A549 (cell line): ENCODE data around the gene LGALS4.

ENCODE experiments used
- CEBPB ChIP-seq, 2 experiments: fragments of >200 bp in 1 of 2; sonication (Bioruptor Twin) in 1 of 2; formaldehyde crosslinking in 1 of 2; IDR thresholded peaks; 2 replicates each; pipeline ENCODE4 v1.6.1; 2012 to 2016
- CTCF ChIP-seq: fragments of >200 bp; sonication (Bioruptor Twin); formaldehyde crosslinking; IDR thresholded peaks from 3 replicates; pipeline ENCODE4 v1.5.1; 2016
- HOXA7 ChIP-seq: fragments of 250-450 bp; sonication (Bioruptor Pico); IDR thresholded peaks from 2 replicates; pipeline ENCODE4 v1.5.0; 2020; ENCODE audit warnings: mild to moderate bottlenecking, moderate library complexity
- KDM1A ChIP-seq: fragments of 200-600 bp; sonication (generic); IDR thresholded peaks from 2 replicates; pipeline ENCODE4 v1.6.1; 2016; ENCODE audit warnings: low read depth, mild to moderate bottlenecking
- MAX ChIP-seq: IDR thresholded peaks from 2 replicates; pipeline ENCODE4 v1.6.1; 2012
- MYC ChIP-seq: IDR thresholded peaks from 2 replicates; pipeline ENCODE4 v1.6.1; 2012; ENCODE audit warnings: mild to moderate bottlenecking, inconsistent platforms, low read length, improper control_type of control experiment, borderline replicate concordance
- POLR2A ChIP-seq: IDR thresholded peaks from 2 replicates; pipeline ENCODE4 v1.6.1; 2012; ENCODE audit warnings: mild to moderate bottlenecking, low read length
- RFX5 ChIP-seq: fragments of 450-650 bp; IDR thresholded peaks from 2 replicates; pipeline ENCODE4 v1.7.1; 2014; ENCODE audit warnings: antibody characterized with exemption, mild to moderate bottlenecking, moderate library complexity
- RNF2 ChIP-seq: fragments of 200-600 bp; sonication (generic); IDR thresholded peaks from 2 replicates; pipeline ENCODE4 v1.6.1; 2016; ENCODE audit warnings: low read depth, mild to moderate bottlenecking, antibody characterized with exemption, moderate library complexity, borderline replicate concordance
- SMC3 ChIP-seq: fragments of >200 bp; sonication (Bioruptor Twin); formaldehyde crosslinking; IDR thresholded peaks from 3 replicates; pipeline ENCODE4 v1.6.1; 2018; ENCODE audit warnings: inconsistent platforms

GRCh38 chr19:38843175-38843758 lies 30.5 kb upstream of the LGALS4 start:
- TF ChIP-seq MAX (no peak), CTCF (no peak), HOXA7 (CRISPR knock-in tag) (no peak), POLR2A (no peak), KDM1A (no peak), MYC (no peak), SMC3 (no peak), CEBPB (IDR thresholded peaks at IDR 0.05) (no peak), RFX5 (no peak), RNF2 (no peak)
